Testis (tissue), 3 donors: Measurements from ENCODE around the gene PEMT. TPM values are rescaled to one million over a fixed set of nuclear protein-coding genes. Genes with fewer than 3 reads are reported as not detected.
A peak's percentile ranks its signal among the peaks of the same experiment; 100 is the strongest.

ENCODE experiments used
- DNase-seq: peaks from one replicate; pipeline ENCODE4 v3.0.0-alpha.2; 2019
- H3K27ac ChIP-seq, 2 donors: fragments of 200-600 bp; sonication (generic); one replicate each; pipeline ENCODE4 v1.5.1; 2019
- H3K27me3 ChIP-seq: fragments of 200-600 bp; sonication (generic); one replicate; pipeline ENCODE4 v1.5.1; 2019
- H3K36me3 ChIP-seq: fragments of 200-600 bp; sonication (generic); one replicate; pipeline ENCODE4 v1.5.1; 2017; ENCODE audit warnings: low read depth; ENCODE audit errors: missing control alignments
- H3K4me1 ChIP-seq: fragments of 200-600 bp; sonication (generic); one replicate; pipeline ENCODE4 v1.5.1; 2019
- H3K4me3 ChIP-seq, 2 donors: fragments of 200-600 bp; sonication (generic); one replicate each; pipeline ENCODE4 v1.5.1; 2017 to 2019
- H3K9me3 ChIP-seq: fragments of 200-600 bp; sonication (generic); one replicate; pipeline ENCODE4 v1.5.1; 2017
- POLR2A ChIP-seq: fragments of 450-650 bp; IDR thresholded peaks from one replicate; pipeline ENCODE4 v1.6.1; 2017; ENCODE audit warnings: antibody characterized with exemption, mild to moderate bottlenecking, moderate library complexity
- WGBS, 2 donors: methylation state at CpG; one replicate each; pipeline ENCODE4 v1.1.5; 2018; 5-methylcytosine and 5-hydroxymethylcytosine counted together
- intact Hi-C: fragments of 100-400 bp; cut with DNase I; formaldehyde crosslinking; loops from one replicate; pipeline ENCODE4 v1.15.1; 2023; ENCODE audit warnings: low total_unique reads
- polyA plus RNA-seq: library from polyadenylated mRNA; stranded (reverse); fragments of 350-450 nt; fragmentation: Illumina TruSeq; extraction: RNeasy Lipid Tissue Mini Kit (QIAGEN cat#74804); gene quantifications from one replicate; pipeline ENCODE4 v1.2.3, GENCODE V29; 2014; ENCODE audit warnings: low read depth, low replicate concordance; ENCODE audit not compliant: insufficient read depth
- total RNA-seq, 2 donors: library from RNA; depleted of rRNA; stranded (reverse); fragments of >200 nt; gene quantifications; one replicate each; pipeline ENCODE4 v1.2.3, GENCODE V29; 2016
- TF ChIP-seq, protein P1 (sequence below), 3 experiments: fragments of 450-650 bp in 2 of 3; fragments of 200-600 bp in 1 of 3; sonication (generic) in 1 of 3; IDR thresholded peaks; one replicate each; pipeline ENCODE4 v1.5.1; 2016 to 2019; ENCODE audit warnings: antibody characterized with exemption in 3 of 3, mild to moderate bottlenecking in 2 of 3, moderate library complexity in 1 of 3

PEMT gene
- total and polyA plus RNA-seq, 3 donors from 2014 or later = 66.0 to 120 (median 83.1) TPM

- TF ChIP-seq, protein P1, sequence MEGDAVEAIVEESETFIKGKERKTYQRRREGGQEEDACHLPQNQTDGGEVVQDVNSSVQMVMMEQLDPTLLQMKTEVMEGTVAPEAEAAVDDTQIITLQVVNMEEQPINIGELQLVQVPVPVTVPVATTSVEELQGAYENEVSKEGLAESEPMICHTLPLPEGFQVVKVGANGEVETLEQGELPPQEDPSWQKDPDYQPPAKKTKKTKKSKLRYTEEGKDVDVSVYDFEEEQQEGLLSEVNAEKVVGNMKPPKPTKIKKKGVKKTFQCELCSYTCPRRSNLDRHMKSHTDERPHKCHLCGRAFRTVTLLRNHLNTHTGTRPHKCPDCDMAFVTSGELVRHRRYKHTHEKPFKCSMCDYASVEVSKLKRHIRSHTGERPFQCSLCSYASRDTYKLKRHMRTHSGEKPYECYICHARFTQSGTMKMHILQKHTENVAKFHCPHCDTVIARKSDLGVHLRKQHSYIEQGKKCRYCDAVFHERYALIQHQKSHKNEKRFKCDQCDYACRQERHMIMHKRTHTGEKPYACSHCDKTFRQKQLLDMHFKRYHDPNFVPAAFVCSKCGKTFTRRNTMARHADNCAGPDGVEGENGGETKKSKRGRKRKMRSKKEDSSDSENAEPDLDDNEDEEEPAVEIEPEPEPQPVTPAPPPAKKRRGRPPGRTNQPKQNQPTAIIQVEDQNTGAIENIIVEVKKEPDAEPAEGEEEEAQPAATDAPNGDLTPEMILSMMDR (IDR thresholded peaks at IDR 0.05) = no peak
- TF ChIP-seq POLR2A = no peak
- WGBS, 2 donors = 93 to 95% methylated on average over 8 of the region's 8 CpGs
Measured at GRCh38 chr17:17579691-17580090, 11.8 kb downstream of the PEMT start.

GRCh38 chr17:17577373-17577772, 14.1 kb downstream of the PEMT start:
- Histone ChIP-seq H3K4me1 (peaks cover 42% of the 10 kb centered on the region), H3K27ac (peak overlapping the region; percentile 77 to 81), H3K4me3 (no peak overlapping the region), H3K36me3 (no peaks in the 10 kb centered on the region), H3K27me3 (no peaks in the 10 kb centered on the region), H3K9me3 (no peaks in the 10 kb centered on the region)
- DNase-seq = no peak
- TF ChIP-seq, protein P1 (IDR thresholded peaks at IDR 0.05) = no peak
- WGBS, 2 donors = 81 to 90% methylated on average over 17 of the region's 17 CpGs
- intact Hi-C loops = no loop called here

More at GRCh38 chr17:17579691-17580090, 11.8 kb downstream of the PEMT start:
- no peak for DNase-seq
- Histone ChIP-seq H3K4me3 (no peak overlapping the region), H3K27me3 (no peaks in the 10 kb centered on the region), H3K36me3 (no peaks in the 10 kb centered on the region), H3K27ac (peak overlapping the region in 1 of 2 donors; percentile 41), H3K9me3 (no peaks in the 10 kb centered on the region), H3K4me1 (peaks cover 34% of the 10 kb centered on the region)
- intact Hi-C loops = no loop called here

DNA sequence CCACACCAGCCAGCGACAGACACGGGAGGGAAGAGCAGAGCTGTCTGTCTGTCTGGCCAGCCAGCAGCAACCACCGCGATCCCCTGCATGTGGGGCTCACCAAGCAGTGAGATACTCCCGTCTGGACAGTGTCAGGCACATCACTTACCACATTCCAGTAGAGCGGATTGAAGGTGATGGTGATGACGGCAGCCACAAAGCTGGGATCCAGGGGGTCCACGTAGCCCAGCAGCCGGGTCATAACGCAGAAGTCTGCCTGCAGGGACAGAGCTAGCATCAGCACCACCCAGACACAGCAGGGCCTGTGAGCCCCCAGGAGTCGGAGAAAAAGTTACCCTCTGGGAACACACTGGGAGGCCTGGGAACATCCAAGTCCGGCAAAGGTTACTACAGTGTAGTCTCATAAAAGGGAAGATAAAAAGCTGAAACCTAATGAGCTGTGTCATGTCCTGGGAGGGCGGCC, 14.7 kb downstream of the PEMT start:
- TF ChIP-seq POLR2A = no peak
- TF ChIP-seq, protein P1 (IDR thresholded peaks at IDR 0.05) = no peak
- H3K27me3 ChIP-seq = no peaks in the 10 kb centered on the region
- no peaks in the 10 kb centered on the region for H3K36me3 ChIP-seq
- intact Hi-C loops = no loop called here
- peak; percentile 55 for DNase-seq
- peaks cover 48% of the 10 kb centered on the region for H3K4me1 ChIP-seq
- WGBS, 2 donors = 25 to 49% methylated on average over 9 to 13 of the region's 13 CpGs
- H3K9me3 ChIP-seq = no peaks in the 10 kb centered on the region
- H3K4me3 ChIP-seq = peak overlapping the region in 1 of 2 donors; percentile 20
- peak overlapping the region; percentile 77 to 81 for H3K27ac ChIP-seq

- 33 to 49% methylated on average over 14 to 16 of the region's 16 CpGs for WGBS, 2 donors
- TF ChIP-seq, protein P1 (IDR thresholded peaks at IDR 0.05) = no peak
- TF ChIP-seq POLR2A = no peak
- Histone ChIP-seq H3K36me3 (no peaks in the 10 kb centered on the region), H3K9me3 (no peaks in the 10 kb centered on the region), H3K4me1 (peaks cover 60% of the 10 kb centered on the region), H3K27me3 (no peaks in the 10 kb centered on the region), H3K4me3 (peak overlapping the region in 1 of 2 donors; percentile 20), H3K27ac (peak overlapping the region; percentile 77 to 81)
- peak; percentile 78 for DNase-seq
- intact Hi-C loops = no loop called here
Measured at GRCh38 chr17:17575360-17576251, 15.9 kb downstream of the PEMT start.
